ENCODE results near the gene SERPINA3.

Gene SERPINA3

DNA sequence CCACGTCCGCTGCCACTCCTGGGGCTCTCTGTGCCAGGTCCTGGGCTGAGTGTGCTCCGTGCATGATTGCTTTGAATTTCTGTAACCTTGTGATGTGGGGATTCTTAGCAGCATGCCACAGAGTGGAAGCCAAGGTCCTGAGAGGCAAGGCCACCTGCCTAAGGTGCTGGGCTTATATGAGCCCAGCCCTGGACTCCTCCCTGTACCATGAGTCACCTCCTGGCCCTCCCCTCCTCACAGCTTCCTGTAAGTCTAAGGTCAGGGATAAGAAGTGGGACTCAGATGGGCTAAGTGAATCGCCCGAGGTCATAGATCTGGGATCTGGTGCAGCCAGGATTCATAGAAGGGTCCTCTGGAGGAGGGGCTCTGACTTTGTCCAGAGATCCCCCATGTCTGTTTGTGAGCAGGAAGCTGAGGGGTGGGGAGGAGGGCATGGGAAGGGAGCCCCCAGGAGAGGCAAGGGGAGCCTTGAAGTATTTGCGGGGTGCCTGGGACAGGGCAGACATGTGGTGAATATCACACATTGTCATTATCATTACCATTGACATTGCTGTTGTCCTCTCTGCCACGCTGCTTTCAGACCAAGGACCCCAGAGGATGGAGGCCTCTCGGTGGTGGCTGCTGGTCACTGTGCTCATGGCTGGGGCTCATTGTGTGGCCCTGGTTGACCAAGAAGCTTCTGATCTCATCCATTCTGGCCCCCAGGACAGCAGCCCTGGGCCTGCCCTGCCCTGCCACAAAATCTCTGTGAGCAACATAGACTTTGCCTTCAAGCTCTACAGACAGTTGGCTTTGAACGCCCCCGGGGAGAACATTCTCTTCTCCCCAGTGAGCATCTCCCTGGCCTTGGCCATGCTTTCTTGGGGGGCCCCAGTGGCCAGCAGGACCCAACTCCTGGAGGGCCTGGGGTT lies 28.8 kb downstream of the SERPINA3 start:
- Mint-ChIP-seq H3K27me3 (ENCODE audit: low read depth) (no peaks in the 10 kb centered on the region), H3K27ac (no peak overlapping the region), H3K36me3 (ENCODE audit: low read depth) (no peaks in the 10 kb centered on the region), H3K4me3 (no peak overlapping the region), H3K4me1 (ENCODE audit: low read depth) (no peaks in the 10 kb centered on the region), H3K9me3 (no peaks in the 10 kb centered on the region)

DNA sequence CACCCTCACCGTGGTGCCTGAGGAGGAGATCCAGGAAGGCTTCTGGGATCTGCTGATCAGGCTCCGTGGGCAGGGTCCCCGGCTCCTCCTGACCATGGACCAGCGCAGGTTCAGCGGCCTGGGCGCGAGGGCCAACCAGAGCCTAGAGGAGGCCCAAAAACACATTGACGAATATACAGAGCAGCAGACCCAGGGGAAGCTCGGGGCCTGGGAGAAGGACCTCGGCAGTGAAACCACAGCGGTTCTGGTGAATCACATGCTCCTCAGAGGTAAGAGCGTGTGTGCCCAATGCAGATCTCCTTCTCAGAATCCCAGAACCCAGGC lies 29.4 kb downstream of the SERPINA3 start:
- H3K4me1 Mint-ChIP-seq (ENCODE audit: low read depth), result no peaks in the 10 kb centered on the region
- H3K27ac Mint-ChIP-seq, result no peak overlapping the region
- no peak overlapping the region for H3K4me3 Mint-ChIP-seq
- H3K9me3 Mint-ChIP-seq, result no peaks in the 10 kb centered on the region
- no peaks in the 10 kb centered on the region for H3K27me3 Mint-ChIP-seq (ENCODE audit: low read depth)
- no peaks in the 10 kb centered on the region for H3K36me3 Mint-ChIP-seq (ENCODE audit: low read depth)

DNA sequence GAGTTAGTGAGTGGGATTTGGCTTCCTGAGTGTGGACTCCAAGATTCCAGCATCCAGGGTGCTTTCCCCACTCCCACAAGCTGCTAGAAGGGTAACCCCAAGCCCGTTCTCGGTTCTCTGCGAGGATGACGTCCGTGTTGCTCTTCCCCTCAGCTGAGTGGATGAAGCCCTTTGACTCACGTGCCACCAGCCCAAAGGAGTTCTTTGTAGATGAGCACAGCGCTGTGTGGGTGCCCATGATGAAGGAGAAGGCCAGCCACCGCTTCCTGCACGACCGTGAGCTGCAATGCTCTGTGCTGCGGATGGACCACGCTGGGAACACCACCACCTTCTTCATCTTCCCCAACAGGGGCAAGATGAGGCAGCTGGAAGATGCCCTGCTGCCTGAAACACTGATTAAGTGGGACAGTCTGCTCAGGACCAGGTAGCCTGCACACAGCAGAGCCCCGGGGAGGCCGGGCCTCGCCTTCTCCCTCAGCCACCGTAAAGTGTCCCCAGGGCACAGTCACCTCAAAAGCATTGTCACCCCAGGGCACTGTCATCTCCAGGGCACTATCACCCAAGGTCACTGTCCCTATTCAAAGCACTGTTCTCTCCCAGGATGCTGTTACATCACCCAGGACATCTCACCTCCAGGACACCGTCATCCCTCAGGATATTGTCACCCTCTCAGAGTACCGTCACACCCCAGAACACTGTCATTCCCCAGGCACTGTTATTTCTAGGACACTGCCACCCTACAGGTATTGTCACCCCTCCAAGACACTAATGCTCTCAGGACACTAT lies 31.3 kb downstream of the SERPINA3 start:
- H3K9me3 Mint-ChIP-seq, result no peaks in the 10 kb centered on the region
- H3K27me3 Mint-ChIP-seq (ENCODE audit: low read depth), result no peaks in the 10 kb centered on the region
- H3K4me3 Mint-ChIP-seq, result no peak overlapping the region
- no peaks in the 10 kb centered on the region for H3K36me3 Mint-ChIP-seq (ENCODE audit: low read depth)
- no peak overlapping the region for H3K27ac Mint-ChIP-seq
- H3K4me1 Mint-ChIP-seq (ENCODE audit: low read depth), result no peaks in the 10 kb centered on the region

DNA sequence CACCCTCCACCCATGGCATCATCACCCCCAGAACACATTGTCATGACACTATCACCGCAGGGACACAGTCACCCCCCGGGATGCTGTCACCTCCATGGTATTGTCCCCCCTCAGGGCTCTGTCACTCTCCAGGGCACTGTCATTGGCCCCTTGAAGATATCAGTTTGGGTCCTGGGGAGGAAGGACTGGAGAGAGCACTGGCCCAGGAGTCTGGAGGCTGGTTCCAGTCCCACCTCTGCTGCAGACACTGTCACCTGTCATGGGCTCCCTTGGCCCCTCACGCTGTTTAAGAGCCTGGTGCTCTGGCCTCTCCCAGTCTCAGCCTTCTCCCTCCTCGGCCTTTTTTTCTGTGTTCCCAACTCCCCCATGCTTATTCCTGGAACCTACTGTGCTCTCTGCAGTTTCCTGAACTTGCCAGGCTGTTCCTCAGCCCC lies 31.9 kb downstream of the SERPINA3 start:
- Mint-ChIP-seq H3K27ac (no peak overlapping the region), H3K27me3 (ENCODE audit: low read depth) (no peaks in the 10 kb centered on the region), H3K4me1 (ENCODE audit: low read depth) (no peaks in the 10 kb centered on the region), H3K36me3 (ENCODE audit: low read depth) (no peaks in the 10 kb centered on the region), H3K4me3 (no peak overlapping the region), H3K9me3 (no peaks in the 10 kb centered on the region)

DNA sequence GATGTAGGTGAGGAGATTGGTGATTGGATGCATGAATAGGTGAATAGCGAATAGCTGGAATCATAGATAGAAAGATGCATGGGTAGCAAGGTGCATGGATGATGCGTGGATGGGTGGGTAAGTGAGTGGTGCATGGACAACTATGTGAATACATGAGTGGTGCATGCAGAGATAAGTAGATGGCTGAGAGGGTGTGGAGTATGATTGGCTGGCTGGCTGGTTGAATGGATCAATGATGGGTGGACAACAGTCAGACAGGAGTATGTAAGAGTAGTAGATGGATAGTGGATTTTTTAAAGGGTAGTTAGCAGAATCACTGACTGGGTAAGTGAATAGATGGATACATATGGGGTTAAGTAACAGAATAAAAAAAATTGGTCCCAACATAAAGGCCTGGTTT lies 33.9 kb downstream of the SERPINA3 start:
- H3K36me3 Mint-ChIP-seq (ENCODE audit: low read depth), result no peaks in the 10 kb centered on the region
- H3K27me3 Mint-ChIP-seq (ENCODE audit: low read depth), result no peaks in the 10 kb centered on the region
- H3K4me1 Mint-ChIP-seq (ENCODE audit: low read depth), result no peaks in the 10 kb centered on the region
- no peak overlapping the region for H3K27ac Mint-ChIP-seq
- no peak overlapping the region for H3K4me3 Mint-ChIP-seq
- no peaks in the 10 kb centered on the region for H3K9me3 Mint-ChIP-seq

DNA sequence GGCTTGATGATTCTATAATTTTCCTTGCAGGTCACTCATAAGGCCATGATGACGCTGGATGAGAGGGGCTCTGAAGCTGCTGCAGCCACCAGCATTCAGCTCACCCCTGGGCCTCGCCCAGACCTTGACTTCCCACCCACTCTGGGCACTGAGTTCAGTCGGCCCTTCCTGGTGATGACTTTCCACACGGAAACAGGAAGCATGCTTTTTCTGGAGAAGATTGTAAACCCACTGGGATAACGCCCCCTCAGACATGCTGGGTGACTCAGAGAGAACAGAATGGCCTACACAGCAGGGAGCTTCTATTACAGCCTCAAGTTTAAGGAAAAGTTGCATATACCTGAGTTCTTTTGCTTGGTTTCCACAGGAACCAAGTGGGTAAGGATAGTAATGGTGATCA lies 34.3 kb downstream of the SERPINA3 start:
- H3K9me3 Mint-ChIP-seq, result no peaks in the 10 kb centered on the region
- H3K4me1 Mint-ChIP-seq (ENCODE audit: low read depth), result no peaks in the 10 kb centered on the region
- no peaks in the 10 kb centered on the region for H3K36me3 Mint-ChIP-seq (ENCODE audit: low read depth)
- no peaks in the 10 kb centered on the region for H3K27me3 Mint-ChIP-seq (ENCODE audit: low read depth)
- no peak overlapping the region for H3K27ac Mint-ChIP-seq
- no peak overlapping the region for H3K4me3 Mint-ChIP-seq

DNA sequence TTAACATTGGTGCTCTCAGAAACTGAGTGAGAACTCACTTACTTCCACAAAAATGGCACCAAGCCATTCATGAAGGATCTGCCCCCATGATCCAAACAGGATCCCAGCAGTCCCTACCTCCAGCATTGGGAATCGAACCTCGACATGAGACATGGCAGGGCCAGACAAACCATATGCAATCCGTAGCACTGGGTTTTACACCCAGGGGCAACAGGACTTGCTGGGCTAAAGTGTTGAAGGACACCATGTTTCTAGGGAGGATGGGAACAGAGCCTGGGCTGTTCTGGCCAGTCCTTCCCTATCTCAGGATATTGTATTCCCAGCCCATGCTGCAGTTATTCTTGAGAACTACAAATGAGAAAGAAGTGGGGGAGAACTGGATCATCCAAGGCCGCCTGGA lies 36.6 kb downstream of the SERPINA3 start:
- Mint-ChIP-seq H3K4me1 (ENCODE audit: low read depth) (no peaks in the 10 kb centered on the region), H3K27me3 (ENCODE audit: low read depth) (no peaks in the 10 kb centered on the region), H3K9me3 (no peaks in the 10 kb centered on the region), H3K4me3 (no peak overlapping the region), H3K27ac (no peak overlapping the region), H3K36me3 (ENCODE audit: low read depth) (no peaks in the 10 kb centered on the region)

DNA sequence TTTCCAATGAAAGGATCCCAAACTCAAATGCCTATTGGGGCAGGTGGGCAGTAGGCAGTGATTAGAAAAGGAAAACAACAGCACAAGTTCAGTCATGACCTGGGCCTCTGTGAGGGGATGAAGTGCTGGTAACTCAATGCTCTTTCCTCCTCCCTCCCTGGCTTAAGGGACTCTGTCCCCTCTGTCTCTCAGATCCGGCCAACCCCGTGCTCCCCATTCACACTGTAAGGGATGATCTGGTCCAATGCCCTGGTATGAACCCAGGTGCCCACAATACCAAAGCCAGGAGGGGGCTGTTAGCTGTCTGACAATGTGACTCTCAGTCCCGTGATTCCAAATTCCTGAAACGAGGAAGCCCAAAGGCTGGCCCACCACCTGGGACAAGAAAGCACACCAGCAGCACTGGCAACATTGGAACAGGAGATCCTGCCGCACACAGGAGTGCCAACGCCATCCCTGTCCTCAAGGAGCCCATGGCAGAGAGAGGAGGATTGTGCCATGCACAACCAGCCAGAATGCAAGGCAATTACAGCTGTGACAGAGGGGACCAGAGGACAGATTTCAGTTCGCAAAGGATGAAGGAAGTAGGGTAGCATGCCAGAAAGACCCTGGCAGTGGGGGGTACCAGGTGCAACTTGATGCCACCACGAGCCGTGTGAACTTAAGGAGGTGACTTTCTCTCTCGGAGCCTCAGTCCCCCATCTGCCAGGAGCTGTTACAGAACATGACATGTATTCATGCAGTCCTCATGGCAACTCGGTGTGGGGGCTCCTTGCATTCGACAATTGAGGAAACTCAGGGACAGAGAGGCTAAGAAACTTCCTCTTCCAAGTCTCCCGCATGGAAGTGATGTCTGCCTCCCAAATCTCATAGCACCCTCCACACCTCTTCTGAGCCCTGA lies 37.6 kb downstream of the SERPINA3 start:
- H3K27me3 Mint-ChIP-seq (ENCODE audit: low read depth), result no peaks in the 10 kb centered on the region
- H3K4me1 Mint-ChIP-seq (ENCODE audit: low read depth), result no peaks in the 10 kb centered on the region
- no peak overlapping the region for H3K4me3 Mint-ChIP-seq
- H3K36me3 Mint-ChIP-seq (ENCODE audit: low read depth), result no peaks in the 10 kb centered on the region
- no peak overlapping the region for H3K27ac Mint-ChIP-seq
- no peaks in the 10 kb centered on the region for H3K9me3 Mint-ChIP-seq

DNA sequence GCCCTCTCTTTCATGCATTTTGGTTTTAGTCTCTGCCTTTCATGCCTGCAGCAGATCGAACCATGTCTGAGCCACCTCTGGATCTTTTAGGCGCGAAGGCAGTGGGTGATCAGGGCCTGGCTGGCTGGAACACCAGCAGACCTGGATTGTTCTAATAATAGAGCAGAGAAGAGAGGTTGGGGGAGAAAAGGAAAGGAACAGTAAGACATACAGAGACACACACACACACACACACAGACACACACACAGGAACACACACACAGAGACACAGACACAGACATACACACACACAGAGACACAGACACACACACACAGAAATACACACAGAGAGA lies 38.2 kb downstream of the SERPINA3 start:
- no peaks in the 10 kb centered on the region for H3K27me3 Mint-ChIP-seq (ENCODE audit: low read depth)
- no peak overlapping the region for H3K27ac Mint-ChIP-seq
- no peak overlapping the region for H3K4me3 Mint-ChIP-seq
- H3K4me1 Mint-ChIP-seq (ENCODE audit: low read depth), result no peaks in the 10 kb centered on the region
- no peaks in the 10 kb centered on the region for H3K36me3 Mint-ChIP-seq (ENCODE audit: low read depth)
- no peaks in the 10 kb centered on the region for H3K9me3 Mint-ChIP-seq

DNA sequence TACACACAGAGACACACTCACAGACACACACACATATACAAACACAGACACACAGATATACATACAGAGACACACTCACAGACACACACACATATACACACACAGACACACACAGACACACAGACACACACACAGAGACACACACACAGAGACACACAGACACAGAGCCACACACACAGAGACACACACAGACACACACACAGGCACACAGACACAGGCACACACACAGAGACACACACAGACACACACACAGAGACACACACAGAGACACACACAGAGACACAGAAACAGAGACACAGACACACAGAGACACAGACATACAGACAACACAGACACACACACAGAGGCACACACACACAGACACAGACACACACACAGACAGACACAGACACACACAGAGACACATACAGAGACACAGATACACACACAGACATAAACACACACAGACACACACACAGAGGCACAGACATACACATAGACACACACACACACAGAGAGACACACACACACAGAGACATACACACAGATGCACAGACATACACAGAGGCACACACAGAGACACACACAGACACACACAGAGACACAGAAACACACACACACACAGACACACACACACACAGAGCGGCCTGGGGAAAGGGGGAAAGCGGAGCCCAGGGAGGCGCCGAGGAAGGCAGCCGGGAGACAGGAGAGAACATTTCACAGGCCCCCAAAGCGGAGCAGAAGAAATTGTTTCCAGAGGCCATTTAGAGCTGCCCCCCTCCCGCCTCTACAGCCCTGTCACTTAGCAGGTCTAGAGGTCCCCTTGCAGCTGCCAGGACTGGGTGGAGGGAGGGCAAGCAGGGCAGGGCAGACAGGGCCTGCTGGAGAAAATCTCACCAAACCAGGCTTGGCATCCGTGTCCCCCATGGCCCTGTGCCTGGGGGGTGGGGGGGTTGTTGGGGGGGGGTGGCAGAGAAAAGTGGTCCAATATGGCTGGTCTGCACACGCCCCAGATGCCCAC lies 38.9 kb downstream of the SERPINA3 start:
- Mint-ChIP-seq H3K27me3 (ENCODE audit: low read depth) (no peaks in the 10 kb centered on the region), H3K4me1 (ENCODE audit: low read depth) (no peaks in the 10 kb centered on the region), H3K4me3 (no peak overlapping the region), H3K9me3 (no peaks in the 10 kb centered on the region), H3K36me3 (ENCODE audit: low read depth) (no peaks in the 10 kb centered on the region), H3K27ac (no peak overlapping the region)

DNA sequence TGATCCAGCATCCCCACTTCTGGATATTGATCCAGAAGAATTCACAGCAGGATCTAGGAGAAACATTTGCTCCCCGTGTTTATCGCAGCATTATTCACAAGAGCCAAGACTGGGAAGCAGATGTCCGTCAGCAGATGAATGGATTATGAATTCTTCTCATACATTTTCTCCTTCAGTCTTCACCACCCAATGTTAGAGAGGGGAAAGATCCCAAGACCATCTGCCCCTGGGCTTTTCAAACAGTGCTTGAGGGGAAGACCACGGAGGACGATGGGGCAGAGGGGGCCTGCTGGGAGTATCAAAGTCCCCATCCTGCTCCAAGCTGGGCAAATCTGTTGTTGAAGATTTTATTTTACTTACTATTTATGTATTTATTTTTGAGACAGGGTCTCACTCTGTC lies 41.1 kb downstream of the SERPINA3 start:
- H3K9me3 Mint-ChIP-seq, result no peaks in the 10 kb centered on the region
- H3K27ac Mint-ChIP-seq, result no peak overlapping the region
- H3K27me3 Mint-ChIP-seq (ENCODE audit: low read depth), result no peaks in the 10 kb centered on the region
- H3K4me3 Mint-ChIP-seq, result no peak overlapping the region
- H3K4me1 Mint-ChIP-seq (ENCODE audit: low read depth), result no peaks in the 10 kb centered on the region
- no peaks in the 10 kb centered on the region for H3K36me3 Mint-ChIP-seq (ENCODE audit: low read depth)

DNA sequence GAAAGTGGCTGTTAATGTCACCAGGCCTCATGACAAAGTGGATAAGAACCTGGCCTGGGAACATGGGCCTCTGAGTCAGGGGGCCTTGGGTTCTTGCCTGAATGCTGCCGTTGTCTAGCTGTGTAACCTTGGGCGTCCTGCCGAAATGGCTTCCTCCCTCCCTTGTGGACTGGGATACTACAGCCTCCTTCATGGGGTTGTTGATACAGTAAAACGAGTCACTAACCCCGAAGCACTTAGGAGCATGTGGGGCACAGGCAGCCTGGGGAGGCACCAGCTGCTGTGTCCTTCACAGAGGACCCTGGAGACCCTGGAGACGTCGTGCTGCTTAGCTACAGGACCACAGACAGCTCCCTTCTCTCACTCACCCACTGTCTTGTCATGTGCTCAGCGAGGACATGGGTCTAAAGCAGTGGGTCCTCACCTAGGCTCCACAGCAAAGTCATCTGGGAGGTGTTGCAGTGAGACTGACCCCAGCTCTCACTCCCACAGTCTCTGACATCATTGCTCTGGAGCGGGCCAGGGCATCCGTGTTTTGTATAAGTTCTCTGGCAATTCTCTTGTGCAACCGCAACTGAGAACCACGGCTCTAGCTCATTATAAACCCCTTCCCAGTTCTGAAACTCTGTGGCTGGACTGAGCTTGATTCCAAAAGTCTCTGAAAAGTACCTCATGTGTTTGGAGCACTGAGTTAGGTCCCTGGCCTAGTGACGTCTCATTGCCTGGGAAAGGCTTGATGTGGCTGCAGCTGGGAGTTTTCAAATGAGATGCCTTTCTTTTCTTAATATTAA lies 42.1 kb downstream of the SERPINA3 start:
- Mint-ChIP-seq H3K9me3 (no peaks in the 10 kb centered on the region), H3K36me3 (ENCODE audit: low read depth) (no peaks in the 10 kb centered on the region), H3K4me1 (ENCODE audit: low read depth) (no peaks in the 10 kb centered on the region), H3K27me3 (ENCODE audit: low read depth) (no peaks in the 10 kb centered on the region), H3K27ac (no peak overlapping the region), H3K4me3 (no peak overlapping the region)

DNA sequence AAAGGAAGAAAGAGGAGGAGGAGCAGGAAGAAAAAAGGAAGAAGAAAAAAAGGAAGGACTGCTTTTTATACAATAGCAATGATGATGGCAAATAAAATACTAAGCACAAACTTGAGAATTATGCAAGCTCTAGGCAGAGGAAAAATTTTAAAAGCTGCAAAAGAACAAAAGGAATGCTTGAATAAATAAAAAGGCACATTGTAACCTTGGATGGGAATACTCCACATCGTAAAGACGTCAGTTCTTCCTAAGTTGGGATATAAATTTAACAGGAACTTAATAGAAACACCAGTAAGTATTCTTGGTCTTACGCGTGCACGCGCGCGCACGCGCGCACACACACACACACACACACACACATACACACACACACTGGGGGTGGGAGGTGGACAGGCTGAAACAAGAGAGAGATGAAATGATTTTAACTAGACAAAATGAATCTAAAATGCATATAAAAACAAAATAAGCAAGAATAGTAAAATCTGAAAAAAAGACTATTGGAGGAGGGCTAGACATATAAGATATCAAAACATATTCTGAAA lies 43.0 kb downstream of the SERPINA3 start:
- Mint-ChIP-seq H3K36me3 (ENCODE audit: low read depth) (no peaks in the 10 kb centered on the region), H3K27me3 (ENCODE audit: low read depth) (no peaks in the 10 kb centered on the region), H3K9me3 (no peaks in the 10 kb centered on the region), H3K27ac (no peak overlapping the region), H3K4me3 (no peak overlapping the region), H3K4me1 (ENCODE audit: low read depth) (no peaks in the 10 kb centered on the region)
